GM23338 (cell line): ENCODE data around the gene GARIN3.

Source experiments
- CREB1 ChIP-seq: fragments of 250-450 bp; sonication (Bioruptor Pico); IDR thresholded peaks from 2 replicates; pipeline ENCODE4 v1.5.0; 2020; ENCODE audit warnings: low read depth, mild to moderate bottlenecking, moderate library complexity
- CTCF ChIP-seq, 2 experiments: fragments of 200-600 bp in 1 of 2; sonication (generic) in 1 of 2; conservative IDR thresholded peaks; 2 replicates each; pipeline versions ENCODE4 v1.5.1 to v1.6.1; 2016 to 2017; ENCODE audit warnings: antibody characterized with exemption in 2 of 2, low read depth in 2 of 2, mild to moderate bottlenecking in 2 of 2, moderate library complexity in 1 of 2
- ETS1 ChIP-seq: IDR thresholded peaks from 2 replicates; pipeline ENCODE4 v1.6.1; 2016; ENCODE audit warnings: antibody characterized with exemption
- EZH2 ChIP-seq: fragments of 200-600 bp; sonication (generic); IDR thresholded peaks from one replicate; pipeline ENCODE4 v1.8.0; 2017; ENCODE audit warnings: antibody characterized with exemption, mild to moderate bottlenecking, low read depth; ENCODE audit not compliant: unreplicated experiment
- EZH2phosphoT487 ChIP-seq: fragments of 200-600 bp; sonication (generic); IDR thresholded peaks from one replicate; pipeline ENCODE4 v1.8.1; 2018; ENCODE audit warnings: antibody characterized with exemption; ENCODE audit not compliant: unreplicated experiment
- JUNB ChIP-seq: IDR thresholded peaks from one replicate; pipeline ENCODE4 v1.6.1; 2016; ENCODE audit warnings: antibody characterized with exemption; ENCODE audit not compliant: unreplicated experiment
- NANOG ChIP-seq: IDR thresholded peaks from 2 replicates; pipeline ENCODE4 v1.6.1; 2016; ENCODE audit warnings: antibody characterized with exemption, borderline replicate concordance
- POLR2AphosphoS5 ChIP-seq: IDR thresholded peaks from 2 replicates; pipeline ENCODE4 v1.6.1; 2016; ENCODE audit warnings: antibody characterized with exemption, low read depth
- REST ChIP-seq: IDR thresholded peaks from one replicate; pipeline ENCODE4 v1.6.1; 2018; ENCODE audit warnings: antibody characterized with exemption; ENCODE audit not compliant: unreplicated experiment
- STAT1 ChIP-seq: IDR thresholded peaks from one replicate; pipeline ENCODE4 v1.6.1; 2016; ENCODE audit warnings: antibody characterized with exemption; ENCODE audit not compliant: unreplicated experiment
- ZNF114 ChIP-seq: fragments of 250-450 bp; sonication (Bioruptor Pico); IDR thresholded peaks from 2 replicates; pipeline ENCODE4 v1.5.0; 2020; ENCODE audit warnings: mild to moderate bottlenecking, moderate library complexity
- ZNF331 ChIP-seq: fragments of 250-450 bp; sonication (Bioruptor Pico); IDR thresholded peaks from 2 replicates; pipeline ENCODE4 v1.5.0; 2020; ENCODE audit warnings: low read depth, mild to moderate bottlenecking, moderate library complexity
- ZNF462 ChIP-seq: fragments of 250-450 bp; sonication (Bioruptor Pico); IDR thresholded peaks from 2 replicates; pipeline ENCODE4 v1.5.0; 2020; ENCODE audit warnings: mild to moderate bottlenecking, moderate library complexity

- TF ChIP-seq CTCF (conservative IDR thresholded peaks at IDR 0.05; ENCODE audit: low read depth in 2 of 2): no peak
- no peak for TF ChIP-seq REST
- TF ChIP-seq ZNF462: no peak
- TF ChIP-seq EZH2: no peak
- no peak for TF ChIP-seq POLR2AphosphoS5
- TF ChIP-seq ZNF114: no peak
- no peak for TF ChIP-seq CREB1
- no peak for TF ChIP-seq ZNF331 (CRISPR knock-in tag)
- TF ChIP-seq ETS1: no peak
- no peak for TF ChIP-seq JUNB
- TF ChIP-seq EZH2phosphoT487: no peak
- no peak for TF ChIP-seq STAT1
- no peak for TF ChIP-seq NANOG
Measured at GRCh38 chr5:157130925-157131324, 35.1 kb downstream of the GARIN3 start.
